Measurements from ENCODE around the gene ZCCHC14. TPM values are rescaled to one million over a fixed set of nuclear protein-coding genes. Genes with fewer than 3 reads are reported as not detected.
"Not testable (repeated sequence)": the region's sequence is repeated elsewhere in the genome, so short reads cannot be mapped to it uniquely, and the experiment has no call there.

The ZCCHC14 gene
- total RNA-seq, 1 donor from 2014 or later: 16.9 TPM

DNA sequence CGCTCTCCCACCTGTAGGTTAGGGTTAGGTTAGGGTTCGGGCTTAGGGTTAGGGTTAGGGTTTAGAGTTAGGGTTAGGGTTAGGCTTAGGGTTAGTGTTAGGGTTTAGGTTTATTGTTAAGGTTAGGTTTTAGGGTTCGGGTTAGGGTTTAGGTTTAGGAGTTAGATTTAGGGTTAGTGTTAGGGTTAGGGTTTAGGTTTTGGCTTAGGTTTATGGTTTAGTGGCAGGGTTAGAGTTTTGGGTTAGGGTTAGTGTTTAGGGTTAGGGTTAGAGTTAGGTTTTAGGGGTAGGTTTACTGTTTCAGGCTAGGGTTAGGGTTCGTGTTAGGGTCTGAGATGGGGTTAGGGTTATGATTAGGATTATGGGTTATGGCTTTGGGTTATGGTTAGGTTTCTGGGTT lies 31.6 kb upstream of the ZCCHC14 start:
- DNase-seq: no peak

DNA sequence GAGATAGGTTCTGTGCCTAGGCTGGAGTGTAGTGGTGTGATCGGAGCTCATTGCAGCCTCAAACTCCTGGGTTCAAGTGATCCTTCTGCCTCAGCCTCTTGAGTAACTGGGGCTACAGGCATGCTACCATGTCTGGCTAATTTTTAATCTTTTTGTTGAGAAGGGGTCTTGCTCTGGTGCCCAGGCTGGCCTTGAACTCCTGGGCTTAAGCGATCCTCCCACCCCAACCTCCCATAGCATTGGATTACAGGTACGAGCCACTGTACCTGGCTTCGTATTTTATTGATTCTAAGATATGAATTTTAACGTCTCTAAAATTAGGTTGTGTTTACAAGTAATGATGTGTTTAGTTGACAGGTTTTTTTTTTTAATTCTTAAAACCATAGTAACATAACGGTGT lies 30.8 kb upstream of the ZCCHC14 start:
- DNase-seq: not testable (repeated sequence)

DNA sequence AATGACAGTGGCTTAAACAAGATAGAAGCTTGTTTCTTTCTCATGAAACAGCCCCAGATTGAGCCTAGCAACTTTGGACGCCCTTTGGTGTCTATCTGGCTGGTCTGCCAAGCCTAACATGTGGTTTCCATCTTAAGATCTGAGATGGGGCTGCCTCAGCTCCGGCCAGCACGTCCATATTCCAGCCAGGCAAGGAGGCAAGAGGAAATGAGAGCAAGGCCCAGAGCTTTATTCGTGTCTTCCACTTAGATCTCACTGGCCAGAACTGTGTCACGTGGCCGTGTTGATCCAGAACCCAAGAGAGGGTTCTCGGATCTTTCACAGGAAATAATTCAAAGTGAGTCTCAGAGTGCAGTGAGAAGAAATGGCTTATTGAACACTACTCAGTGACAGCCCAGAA lies 28.9 kb upstream of the ZCCHC14 start:
- not testable (repeated sequence) for DNase-seq

DNA sequence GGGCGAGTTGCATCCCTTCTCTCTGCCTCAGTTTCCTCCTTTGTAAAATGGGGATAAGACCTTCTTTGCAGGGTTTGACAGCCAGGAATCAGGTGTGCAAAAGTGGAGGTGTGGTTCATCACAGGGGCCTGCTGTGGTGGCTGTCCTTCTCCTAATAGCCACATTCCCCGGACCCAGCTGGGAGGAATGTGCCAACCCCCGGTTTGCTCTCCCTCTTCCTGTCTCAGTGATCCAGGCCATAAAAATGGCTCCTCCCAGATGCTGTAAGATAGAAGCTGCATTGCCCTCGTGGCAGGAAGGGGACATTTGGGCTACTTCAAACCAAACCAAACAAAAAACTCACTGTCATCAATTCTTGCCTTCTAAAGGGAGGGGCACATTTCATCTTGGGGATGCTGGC lies 26.3 kb upstream of the ZCCHC14 start:
- not testable (repeated sequence) for DNase-seq

DNA sequence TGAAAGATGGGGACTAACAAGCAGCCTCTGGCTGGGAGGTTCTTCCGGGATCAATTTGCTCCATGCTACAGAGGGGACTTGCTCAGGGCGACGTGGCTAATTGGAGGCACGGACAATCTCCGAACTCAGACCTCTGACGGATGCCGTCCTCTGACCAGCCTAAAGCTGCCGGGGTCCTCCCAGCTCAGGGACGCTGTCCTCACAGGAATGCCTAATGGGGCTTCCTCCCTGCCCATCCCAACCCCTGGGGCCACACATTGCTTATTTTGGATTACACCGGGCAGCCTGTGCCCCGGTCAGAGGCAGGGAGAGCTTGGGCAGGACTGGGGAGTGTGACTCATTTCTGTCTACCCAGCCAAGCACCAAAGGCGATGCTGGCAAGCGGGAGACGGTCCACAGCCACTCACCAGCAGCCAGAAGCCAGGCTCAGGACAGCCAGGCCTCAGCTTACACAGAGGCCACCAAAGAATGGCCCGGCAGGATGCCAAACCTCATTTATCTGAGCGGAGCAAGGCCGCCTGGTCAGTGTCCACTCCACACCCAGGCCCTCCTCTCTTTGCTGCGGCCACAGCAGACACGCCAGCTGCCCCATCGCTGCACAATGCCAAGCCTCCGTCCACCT lies 25.7 kb upstream of the ZCCHC14 start:
- DNase-seq: not testable (repeated sequence)

DNA sequence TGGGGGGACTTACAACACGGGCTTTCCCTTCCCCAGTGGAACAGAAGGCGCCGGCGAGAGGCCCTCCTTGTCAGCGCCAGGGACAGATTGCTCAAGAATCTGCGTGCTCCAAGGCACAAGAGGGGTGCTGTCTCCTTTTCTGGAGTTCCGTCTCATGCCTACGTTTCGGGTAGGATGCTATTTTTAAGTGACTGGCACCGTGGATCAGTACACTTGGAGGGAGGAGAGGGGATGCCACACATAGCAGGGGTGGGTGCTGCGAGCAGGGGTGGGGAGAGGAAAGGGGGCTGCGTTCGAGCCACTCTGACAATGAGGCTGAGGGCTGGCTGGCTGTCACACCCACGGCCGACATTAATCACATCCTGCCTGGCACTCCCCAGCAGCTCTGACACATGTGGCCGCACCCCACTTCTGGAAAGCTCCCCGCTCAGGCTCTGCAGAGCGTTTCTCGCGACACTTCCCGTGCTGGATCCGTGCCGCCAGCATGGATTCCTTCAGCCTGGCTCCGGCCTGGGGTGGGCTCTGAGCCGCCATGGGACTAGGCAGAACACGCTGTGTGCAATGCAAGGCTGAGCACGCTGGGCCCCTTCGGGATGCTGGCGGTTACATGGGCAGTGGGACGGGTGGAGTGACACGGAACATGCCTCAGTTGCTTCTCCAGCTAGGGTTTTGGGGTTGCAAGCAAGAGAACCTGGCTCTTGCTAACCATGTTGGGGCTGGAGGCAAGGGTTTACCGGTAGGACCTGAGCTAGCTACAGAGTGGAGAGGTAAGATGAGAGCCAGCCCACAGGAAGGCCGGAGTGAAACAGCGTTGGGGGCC lies 25.0 kb upstream of the ZCCHC14 start:
- DNase-seq: not testable (repeated sequence)

DNA sequence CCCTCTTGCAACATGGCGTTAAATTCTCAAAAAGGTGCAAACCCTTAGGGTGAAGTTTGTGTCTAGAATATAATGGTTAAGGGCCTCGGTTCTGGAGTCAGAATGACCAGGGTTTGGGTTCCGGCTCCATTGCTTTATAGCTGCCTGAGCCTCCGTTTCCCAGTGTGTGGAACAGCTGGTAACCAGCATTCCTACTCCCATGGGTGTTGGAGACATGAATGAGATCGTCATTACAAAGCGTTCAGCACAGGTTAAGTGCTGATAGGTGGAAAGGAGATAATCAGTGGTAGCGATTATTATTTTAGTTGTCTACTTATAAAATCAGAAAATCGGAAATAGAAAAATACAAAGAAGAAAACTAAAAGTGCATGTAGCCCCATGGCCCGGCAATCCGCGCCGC lies 23.5 kb upstream of the ZCCHC14 start:
- no peak for DNase-seq

DNA sequence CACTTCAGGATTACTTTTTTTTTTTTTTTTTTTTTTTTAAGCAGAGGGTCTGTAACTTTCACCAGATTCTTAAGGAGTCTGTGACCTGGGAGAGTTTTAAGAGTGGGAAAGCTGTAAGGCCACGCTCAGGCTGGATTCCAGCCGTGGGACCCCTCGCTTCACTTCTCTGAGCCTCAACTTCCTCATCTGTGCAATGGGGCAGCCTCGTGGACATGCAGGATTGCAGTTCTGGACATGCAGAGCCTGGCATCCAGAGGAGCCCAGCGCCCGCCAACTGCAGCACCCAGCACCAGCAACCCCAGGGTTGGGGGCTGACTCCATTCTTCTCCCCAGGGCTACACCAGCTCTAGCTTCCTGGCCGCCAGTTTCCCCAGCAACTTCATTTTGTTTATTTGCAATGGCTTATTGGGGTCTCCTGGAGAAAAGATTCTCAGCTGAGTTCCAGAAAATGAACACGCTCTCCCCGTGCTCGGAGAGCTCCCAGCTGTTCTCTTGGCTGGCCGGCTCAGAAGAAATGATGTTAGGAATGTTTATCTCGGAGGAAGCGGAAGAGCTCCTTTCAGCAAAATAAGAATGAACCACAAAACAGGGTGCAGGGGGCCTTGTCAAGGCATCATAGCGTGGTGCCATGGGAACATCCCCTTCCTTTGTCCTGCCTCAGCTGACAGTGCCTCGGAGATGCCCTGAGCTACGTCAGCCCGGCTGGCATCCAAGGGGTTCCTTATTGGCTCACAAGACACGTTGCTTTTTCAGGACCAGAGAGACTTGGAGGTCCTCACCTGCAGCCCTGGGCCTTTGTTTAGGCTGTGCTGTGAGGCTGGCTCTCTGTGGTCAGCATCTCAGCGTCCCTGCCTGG lies 22.9 kb upstream of the ZCCHC14 start:
- DNase-seq: no peak

DNA sequence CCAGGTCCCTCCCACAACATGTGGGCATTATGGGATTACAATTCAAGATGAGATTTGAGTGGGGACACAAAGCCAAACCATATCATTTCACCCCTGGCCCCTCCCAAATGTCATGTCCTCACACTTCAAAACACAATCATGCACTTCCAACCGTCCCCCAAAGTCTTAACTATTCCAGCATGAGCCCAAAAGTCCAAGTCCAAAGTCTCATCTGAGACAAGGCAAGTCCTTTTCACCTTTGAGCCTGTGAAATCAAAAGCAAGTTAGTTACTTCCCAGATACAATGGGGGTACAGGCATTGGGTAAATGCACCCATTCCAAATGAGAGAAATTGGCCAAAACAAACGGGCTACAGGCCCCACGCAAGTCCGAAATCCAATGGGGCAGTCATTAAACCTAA lies 17.0 kb upstream of the ZCCHC14 start:
- DNase-seq: not testable (repeated sequence)

DNA sequence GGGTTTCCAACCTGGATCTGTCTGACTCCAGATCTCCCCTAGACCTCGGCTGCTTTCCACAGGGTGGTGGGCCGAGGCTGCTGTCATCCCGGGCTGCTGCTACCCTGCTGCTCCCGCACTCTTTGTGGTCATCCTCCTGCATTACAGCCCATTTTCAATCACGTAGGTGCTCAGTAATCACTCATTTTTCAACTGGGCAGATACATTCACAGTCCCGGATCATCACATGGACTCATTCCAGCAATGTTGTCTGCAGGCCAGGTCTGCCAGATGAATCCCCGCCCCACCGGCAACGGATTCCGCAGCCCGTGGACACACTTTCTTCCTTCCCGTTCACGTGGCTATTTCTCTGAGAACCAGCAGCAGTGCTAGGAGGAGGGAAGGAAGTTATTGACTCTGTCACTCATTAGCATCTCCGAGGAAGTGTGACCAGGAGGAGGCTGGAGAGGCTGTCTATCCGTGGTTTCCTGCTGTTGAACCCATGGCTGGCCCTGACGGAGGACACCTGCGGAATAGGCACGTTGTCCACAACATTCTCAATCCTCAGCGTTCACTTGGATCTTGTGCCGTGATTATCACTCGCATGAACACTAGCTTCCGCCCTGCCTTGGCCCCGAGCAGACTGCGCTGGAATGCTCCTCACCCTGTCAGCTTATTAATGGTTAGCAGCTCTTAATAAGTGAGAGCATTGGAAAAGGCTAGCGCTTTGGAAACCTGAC lies 14.7 kb upstream of the ZCCHC14 start:
- no peak for DNase-seq

DNA sequence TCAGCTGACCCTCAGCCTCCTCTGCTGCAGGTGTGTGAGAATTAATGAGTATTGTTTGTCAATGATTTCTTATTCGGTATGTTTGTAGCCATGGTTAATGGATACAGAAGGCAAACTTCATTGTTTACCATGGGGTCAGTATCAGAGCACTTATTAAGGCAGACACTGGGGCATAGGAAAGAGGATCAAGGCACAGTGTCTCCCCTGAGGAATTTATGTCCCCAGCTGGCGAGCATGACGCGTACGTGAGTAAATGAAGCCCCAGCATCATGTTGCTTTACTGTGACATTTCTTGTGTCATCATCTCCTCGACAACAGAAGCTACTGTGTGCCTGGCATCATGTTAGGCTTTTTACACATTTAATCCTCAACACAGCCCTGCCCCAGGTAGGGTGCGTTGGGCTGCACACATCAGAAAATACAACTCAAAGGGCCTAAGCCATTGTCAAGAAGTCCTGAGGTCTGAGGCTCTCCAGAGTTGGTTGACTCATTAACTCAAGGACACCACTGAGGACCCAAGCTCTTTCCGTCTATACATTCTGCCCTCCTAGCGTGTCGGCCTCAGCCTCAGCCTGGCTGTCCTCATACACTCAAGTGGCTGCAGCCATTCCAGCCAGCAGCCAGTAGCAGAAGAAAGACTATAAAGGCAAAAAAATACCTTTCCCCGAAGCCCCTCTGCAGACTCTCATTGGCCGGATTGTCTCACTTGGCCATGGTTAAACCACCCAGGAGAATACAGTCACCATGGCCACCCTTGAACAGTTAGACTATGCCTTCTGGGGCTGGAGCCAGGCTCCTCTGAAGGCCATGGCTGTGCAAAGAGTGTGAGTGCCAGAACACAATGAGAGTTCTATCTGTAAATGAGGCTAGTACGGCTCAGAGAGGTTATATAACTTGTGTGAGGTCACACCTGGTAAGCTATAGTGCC lies 13.9 kb upstream of the ZCCHC14 start:
- no peak for DNase-seq

DNA sequence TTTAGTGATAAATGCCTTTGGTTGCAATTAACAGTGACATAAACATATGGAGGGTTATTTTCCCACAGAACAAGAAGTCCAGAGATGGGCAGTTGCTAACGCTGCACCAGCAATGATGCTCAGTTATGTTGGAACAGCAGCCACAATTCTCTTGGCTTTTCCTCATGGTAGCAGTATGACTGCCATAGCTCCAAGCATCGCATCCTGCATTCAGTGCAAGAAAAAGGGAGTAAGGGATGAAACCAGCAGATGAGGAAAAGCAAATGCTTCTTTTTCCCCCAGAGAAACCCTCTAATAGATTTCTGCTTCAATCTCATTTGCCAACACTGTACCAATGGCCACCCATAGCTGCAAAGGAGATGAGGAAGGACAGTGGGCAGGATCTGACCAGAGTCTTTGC lies 13.0 kb upstream of the ZCCHC14 start:
- no peak for DNase-seq

DNA sequence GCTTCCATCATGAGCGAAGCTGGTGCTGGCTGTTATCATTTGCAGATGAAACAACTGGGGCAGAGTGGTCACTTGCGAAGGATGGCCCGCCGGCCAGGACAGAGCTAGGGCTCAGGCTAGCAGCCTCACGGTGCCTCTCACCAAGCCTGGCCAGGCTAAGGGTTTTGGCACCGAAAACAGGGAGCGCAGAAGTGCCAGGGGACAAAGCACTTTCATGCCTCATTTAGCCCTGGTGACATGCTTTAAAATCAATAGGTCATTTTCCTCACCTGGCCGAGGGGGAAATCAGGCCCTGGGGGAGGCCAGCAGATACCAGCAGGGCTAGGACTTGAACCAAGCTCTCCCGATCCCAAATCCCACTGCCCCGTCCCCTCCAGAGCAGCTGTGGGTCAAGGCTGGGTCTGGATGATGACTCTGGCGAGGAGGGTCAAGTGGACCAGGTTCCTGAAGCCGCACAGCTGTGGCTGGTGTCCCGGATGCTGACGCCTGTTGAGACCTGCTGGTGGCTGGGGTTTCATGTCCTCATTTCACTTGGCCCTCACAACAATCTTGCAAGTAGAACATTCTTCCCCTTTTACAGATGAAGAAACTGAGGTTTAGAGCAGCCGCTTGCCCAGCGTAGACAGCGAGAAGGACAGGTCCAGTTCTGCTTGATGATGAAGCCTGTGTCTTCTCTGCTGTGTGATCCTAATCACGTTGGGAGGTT lies 10.6 kb upstream of the ZCCHC14 start:
- DNase-seq: not testable (repeated sequence)

DNA sequence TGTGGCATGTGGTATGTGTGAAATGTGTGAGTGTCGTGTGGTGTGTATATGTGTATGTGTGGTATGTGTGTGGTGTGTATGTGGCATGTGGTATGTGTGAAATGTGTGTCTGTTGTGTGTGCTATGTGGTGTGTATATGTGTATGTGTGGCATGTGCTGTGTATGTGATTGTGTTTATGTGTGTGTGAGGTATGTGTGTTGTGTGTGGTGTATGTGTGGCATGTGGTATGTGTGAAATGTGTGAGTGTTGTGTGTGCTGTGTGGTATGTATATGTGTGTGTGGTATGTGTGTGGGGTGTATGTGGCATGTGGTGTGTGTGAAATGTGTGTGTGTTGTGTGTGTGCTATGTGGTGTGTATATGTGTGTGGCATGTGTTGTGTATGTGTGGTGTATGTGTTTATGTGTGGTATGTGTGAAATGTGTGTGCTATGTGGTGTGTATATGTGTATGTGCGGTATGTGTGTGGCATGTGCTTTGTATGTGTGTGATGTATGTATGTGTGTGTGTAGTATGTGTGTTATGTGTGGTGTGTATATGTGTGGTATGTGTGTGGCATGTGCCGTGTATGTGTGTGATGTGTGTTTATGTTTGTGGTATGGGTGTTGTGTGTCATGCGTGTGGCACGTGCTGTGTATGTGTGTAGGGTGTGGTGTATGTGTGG lies 9.6 kb upstream of the ZCCHC14 start:
- no peak for DNase-seq

DNA sequence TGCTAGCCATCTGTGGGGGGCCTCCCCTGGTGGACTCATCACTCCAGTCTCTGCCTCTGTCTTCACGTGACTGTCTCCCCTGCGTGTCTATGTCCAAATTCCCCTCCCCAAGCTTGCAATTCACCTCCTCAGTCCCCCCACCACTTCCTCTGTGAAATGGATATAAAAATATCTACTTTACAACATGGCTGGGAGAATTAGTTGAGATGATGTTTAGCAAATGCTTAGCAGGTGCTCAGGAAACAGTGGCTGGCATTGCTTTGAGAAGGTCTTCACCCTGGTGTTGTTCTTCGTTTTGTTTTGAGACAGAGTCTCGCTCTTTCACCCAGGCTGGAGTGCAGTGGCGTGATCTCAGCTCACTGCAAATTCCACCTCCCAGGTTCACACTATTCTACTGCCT lies 8.3 kb upstream of the ZCCHC14 start:
- DNase-seq: no peak

DNA sequence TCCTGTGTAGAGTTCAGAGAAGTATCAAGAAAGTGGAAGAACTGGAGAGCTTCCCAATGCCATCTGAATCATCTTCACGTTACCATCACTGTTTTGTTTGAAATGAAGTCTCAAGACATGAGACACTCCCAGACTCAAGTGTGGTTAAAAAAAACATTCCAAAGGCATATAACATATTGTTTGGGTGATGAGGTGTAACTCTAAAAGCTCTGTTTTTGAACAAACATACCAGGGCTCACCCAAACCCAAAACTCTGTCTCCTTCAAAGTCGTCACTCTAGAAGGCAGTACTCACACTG lies 6.3 kb upstream of the ZCCHC14 start:
- no peak for DNase-seq

DNA sequence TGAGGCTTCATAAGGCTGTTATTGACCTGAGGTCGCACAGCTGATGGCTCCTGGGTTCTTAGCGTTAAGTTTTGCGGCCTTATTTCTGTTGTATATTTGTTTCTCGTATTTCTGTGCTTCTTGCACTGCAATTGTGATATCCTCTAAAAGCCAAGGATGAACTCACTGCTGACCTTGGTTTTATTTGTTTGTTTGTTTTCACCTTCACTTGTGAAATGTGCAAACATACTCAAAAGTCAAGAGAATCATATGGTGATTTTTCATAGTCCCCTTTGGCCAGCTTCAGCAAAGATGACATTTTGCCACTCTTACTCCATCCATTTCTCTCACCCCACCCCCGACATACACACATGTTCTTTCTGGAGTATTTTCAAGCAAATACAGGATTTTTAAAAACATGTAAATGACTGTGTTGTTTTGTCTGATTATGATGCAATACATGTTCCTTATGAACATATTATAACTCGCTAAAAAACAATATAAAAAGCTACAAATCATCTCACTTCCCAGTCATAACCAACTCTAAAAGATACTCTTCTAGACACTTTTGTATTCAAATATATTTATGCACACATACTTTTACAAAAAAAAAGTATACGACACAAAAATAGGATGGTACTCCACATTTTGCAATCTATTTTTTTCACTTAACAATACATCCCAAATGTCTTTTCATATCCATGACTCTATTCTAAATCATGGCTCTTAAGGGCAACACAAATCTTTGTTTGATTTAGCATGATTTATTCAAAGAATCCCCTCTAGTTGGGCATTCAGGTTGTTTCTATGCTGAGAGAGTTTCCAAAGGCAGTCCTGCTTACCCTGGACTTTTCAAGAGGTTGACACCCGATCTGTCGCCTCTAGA lies 5.7 kb upstream of the ZCCHC14 start:
- DNase-seq: no peak

DNA sequence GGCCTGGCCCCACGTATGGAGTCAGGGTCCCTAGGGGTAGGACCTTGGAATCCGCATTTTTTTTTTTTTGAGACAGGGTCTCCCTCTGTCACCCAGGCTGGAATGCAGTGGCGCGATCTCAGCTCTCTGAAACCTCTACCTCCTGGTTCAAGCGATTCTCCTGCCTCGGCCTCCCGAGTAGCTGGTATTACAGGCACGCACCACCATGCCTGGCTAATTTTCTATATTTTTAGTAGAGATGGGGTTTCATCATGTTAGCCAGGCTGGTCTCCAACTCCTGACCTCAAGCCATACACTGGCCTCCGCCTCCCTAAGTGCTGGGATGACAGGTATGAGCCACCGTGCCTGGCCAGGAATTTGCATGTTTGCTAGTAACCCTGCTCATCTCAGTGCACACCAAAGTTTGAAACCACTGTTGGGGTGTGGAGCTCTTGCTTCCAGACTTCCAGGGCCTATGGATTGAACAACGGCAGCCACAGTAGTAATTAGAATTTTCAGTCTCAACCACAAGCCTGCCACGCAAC lies 5.0 kb upstream of the ZCCHC14 start:
- not testable (repeated sequence) for DNase-seq

All from skin of body (tissue), 2 donors.